Suprapubic skin (tissue), 4 donors: Measurements from ENCODE around the gene BRME1. TPM values are rescaled to one million over a fixed set of nuclear protein-coding genes. Genes with fewer than 3 reads are reported as not detected.
A peak's percentile ranks its signal among the peaks of the same experiment; 100 is the strongest.

Experiments
- DNase-seq, 2 donors: peaks; one replicate each; pipeline ENCODE4 v3.0.0-alpha.2; 2019; ENCODE audit warnings: low spot score in 2 of 2
- H3K27ac ChIP-seq: fragments of 200-600 bp; sonication (generic); one replicate; pipeline ENCODE4 v1.5.1; 2019
- H3K27me3 ChIP-seq: fragments of 200-600 bp; sonication (generic); one replicate; pipeline ENCODE4 v1.5.1; 2019
- H3K36me3 ChIP-seq: fragments of 200-600 bp; sonication (generic); one replicate; pipeline ENCODE4 v1.5.1; 2019
- H3K4me1 ChIP-seq: fragments of 200-600 bp; sonication (generic); one replicate; pipeline ENCODE4 v1.5.1; 2019
- H3K4me3 ChIP-seq: fragments of 200-600 bp; sonication (generic); one replicate; pipeline ENCODE4 v1.5.1; 2019; ENCODE audit warnings: mild to moderate bottlenecking
- H3K9me3 ChIP-seq: fragments of 200-600 bp; sonication (generic); one replicate; pipeline ENCODE4 v1.5.1; 2019
- CTCF ChIP-seq, 2 donors: fragments of 200-600 bp in 1 of 2; fragments of 450-650 bp in 1 of 2; sonication (generic) in 1 of 2; IDR thresholded peaks; one replicate each; pipeline ENCODE4 v1.5.1; 2016 to 2019; ENCODE audit warnings: antibody characterized with exemption in 2 of 2, mild to moderate bottlenecking in 1 of 2, moderate library complexity in 1 of 2
- EP300 ChIP-seq: sonication (generic); formaldehyde crosslinking; IDR thresholded peaks from one replicate; pipeline ENCODE4 v1.6.1; 2017; ENCODE audit warnings: antibody characterized with exemption
- POLR2A ChIP-seq, 2 donors: fragments of 450-650 bp; IDR thresholded peaks; one replicate each; pipeline ENCODE4 v1.6.1; 2017; ENCODE audit warnings: antibody characterized with exemption in 2 of 2, mild to moderate bottlenecking in 2 of 2, moderate library complexity in 2 of 2
- POLR2AphosphoS5 ChIP-seq, 3 donors: sonication (generic); formaldehyde crosslinking; IDR thresholded peaks; one replicate each; pipeline ENCODE4 v1.6.1; 2017; ENCODE audit warnings: antibody characterized with exemption in 3 of 3
- WGBS: methylation state at CpG from one replicate; pipeline ENCODE4 v1.1.5; 2018; 5-methylcytosine and 5-hydroxymethylcytosine counted together
- total RNA-seq, 4 donors: library from RNA; depleted of rRNA; stranded (reverse); fragments of >200 nt; gene quantifications; one replicate each; pipeline ENCODE4 v1.1.0, GENCODE V29; 2016

BRME1 gene
- total RNA-seq, 4 donors from 2014 or later, result 7.6 to 23.0 (median 9.9) TPM

GRCh38 chr19:13850910-13851733, 54.8 kb downstream of the BRME1 start:
- H3K4me1 ChIP-seq, result peaks cover 68% of the 10 kb centered on the region
- peak overlapping the region; percentile 45 for H3K4me3 ChIP-seq
- H3K9me3 ChIP-seq, result no peaks in the 10 kb centered on the region
- 8% methylated on average over 4 of the region's 26 CpGs for WGBS
- no peaks in the 10 kb centered on the region for H3K27me3 ChIP-seq
- DNase-seq, result peak; percentile 95 to 97
- H3K36me3 ChIP-seq, result no peaks in the 10 kb centered on the region
- TF ChIP-seq POLR2AphosphoS5 (IDR thresholded peaks at IDR 0.05) (peak; percentile 77 to 97 (median 82)), POLR2A (IDR thresholded peaks at IDR 0.05) (peak in 1 of 2 donors; percentile 64), EP300 (no peak), CTCF (IDR thresholded peaks at IDR 0.05) (no peak)
- peak overlapping the region; percentile 100 for H3K27ac ChIP-seq

GRCh38 chr19:13849991-13850909, 55.7 kb downstream of the BRME1 start:
- H3K4me1 ChIP-seq, result peaks cover 68% of the 10 kb centered on the region
- 35% methylated on average over 22 of the region's 66 CpGs for WGBS
- DNase-seq, result peak in 1 of 2 donors; percentile 88
- H3K9me3 ChIP-seq, result no peaks in the 10 kb centered on the region
- TF ChIP-seq POLR2AphosphoS5 (IDR thresholded peaks at IDR 0.05), result peak in 1 of 3 donors; percentile 10
- TF ChIP-seq EP300, result no peak
- TF ChIP-seq POLR2A (IDR thresholded peaks at IDR 0.05), result peak in 1 of 2 donors; percentile 53
- TF ChIP-seq CTCF (IDR thresholded peaks at IDR 0.05), result no peak
- peak overlapping the region; percentile 100 for H3K27ac ChIP-seq
- peak overlapping the region; percentile 45 for H3K4me3 ChIP-seq
- H3K27me3 ChIP-seq, result no peaks in the 10 kb centered on the region
- H3K36me3 ChIP-seq, result no peaks in the 10 kb centered on the region

GRCh38 chr19:13848798-13849676, 56.9 kb downstream of the BRME1 start:
- TF ChIP-seq EP300, result no peak
- TF ChIP-seq CTCF (IDR thresholded peaks at IDR 0.05), result no peak
- no peak for TF ChIP-seq POLR2AphosphoS5 (IDR thresholded peaks at IDR 0.05)
- no peak for TF ChIP-seq POLR2A (IDR thresholded peaks at IDR 0.05)
- WGBS, result 53% methylated on average over 14 of the region's 16 CpGs
- Histone ChIP-seq H3K4me3 (no peak overlapping the region), H3K4me1 (peaks cover 80% of the 10 kb centered on the region), H3K27ac (peak overlapping the region; percentile 100), H3K9me3 (no peaks in the 10 kb centered on the region), H3K36me3 (no peaks in the 10 kb centered on the region), H3K27me3 (no peaks in the 10 kb centered on the region)
- peak in 1 of 2 donors; percentile 76 for DNase-seq

GRCh38 chr19:13848340-13848677, 57.6 kb downstream of the BRME1 start:
- Histone ChIP-seq H3K4me3 (no peak overlapping the region), H3K27ac (peak overlapping the region; percentile 100), H3K9me3 (no peaks in the 10 kb centered on the region), H3K4me1 (peaks cover 87% of the 10 kb centered on the region), H3K36me3 (no peaks in the 10 kb centered on the region), H3K27me3 (no peaks in the 10 kb centered on the region)
- WGBS, result 72% methylated on average over 4 of the region's 4 CpGs
- DNase-seq, result no peak
- TF ChIP-seq POLR2AphosphoS5 (IDR thresholded peaks at IDR 0.05) (no peak), POLR2A (IDR thresholded peaks at IDR 0.05) (no peak), EP300 (no peak), CTCF (IDR thresholded peaks at IDR 0.05) (no peak)
